GM12878 (cell line): Measurements from ENCODE around the gene KYAT1. TPM values are rescaled to one million over a fixed set of nuclear protein-coding genes. Genes with fewer than 3 reads are reported as not detected.

ENCODE experiments used
- MYC ChIP-seq: IDR thresholded peaks from 2 replicates; pipeline ENCODE4 v1.6.1; 2011; ENCODE audit warnings: mild to moderate bottlenecking, low read length, moderate library complexity, inconsistent platforms; ENCODE audit not compliant: insufficient read depth, insufficient replicate concordance, insufficient read length, severe bottlenecking
- RCOR1 ChIP-seq: conservative IDR thresholded peaks from 2 replicates; pipeline ENCODE4 v1.6.1; 2012; ENCODE audit warnings: low read depth, low read length, improper control_type of control experiment
- SMAD1 ChIP-seq: fragments of 450-650 bp; IDR thresholded peaks from 2 replicates; pipeline ENCODE4 v1.6.1; 2018; ENCODE audit warnings: mild to moderate bottlenecking, low read depth; ENCODE audit not compliant: partially characterized antibody
- polyA plus RNA-seq, 11 experiments: library from polyadenylated mRNA; depleted of rRNA in 4 of 11; unstranded in 6 of 11; stranded (reverse) in 5 of 11; fragments of >200 nt; fragmentation: Nextera tagmentation in 4 of 11; fragmentation: Illumina TruSeq in 1 of 11; extraction: Ambion mirVana in 4 of 11; extraction: Trizol in 1 of 11; gene quantifications; 1 replicate in 1 of 11; 2 replicates in 10 of 11; pipeline versions ENCODE4 v1.2.1 to v1.2.3, GENCODE V29; 2011 to 2016; ENCODE audit warnings: inconsistent platforms in 2 of 11, missing spikeins in 2 of 11, low read depth in 1 of 11
- total RNA-seq, 4 experiments: library from RNA; depleted of rRNA in 3 of 4; stranded (reverse); fragments of >200 nt in 3 of 4; fragmentation: Illumina TruSeq in 1 of 4; extraction: Trizol in 1 of 4; gene quantifications; 2 replicates each; pipeline versions ENCODE4 v1.2.1 to v1.2.3, GENCODE V29; 2013 to 2021
- TF ChIP-seq, protein P1 (sequence below): fragments of 450-650 bp; IDR thresholded peaks from 2 replicates; pipeline ENCODE4 v1.6.1; 2016; ENCODE audit warnings: mild to moderate bottlenecking, moderate library complexity, borderline replicate concordance

KYAT1 gene
- total and polyA plus RNA-seq, 10 of the 15 experiments (the other 5 are each of a cell fraction or from before 2014, with no cell fraction given): 5.8 to 15.7 (median 11.4) TPM

DNA sequence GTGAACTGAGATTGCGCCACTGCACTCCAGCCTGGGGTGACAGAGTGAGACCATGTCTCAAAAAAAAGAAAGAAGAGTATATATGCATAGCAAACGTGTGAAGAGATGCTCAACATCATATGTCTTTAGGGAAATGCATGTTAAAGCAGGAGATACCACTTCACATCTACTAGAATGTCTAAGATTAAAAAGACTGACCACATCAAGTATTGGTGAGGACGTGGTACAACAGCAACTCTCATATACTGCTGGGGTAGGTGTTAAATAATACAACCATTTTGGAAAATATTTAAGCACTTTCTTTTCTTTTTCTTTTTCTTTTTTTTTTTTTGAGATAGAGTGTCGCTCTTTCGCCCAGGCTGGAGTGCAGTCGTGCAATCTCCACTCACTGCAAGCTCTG, 96.3 kb downstream of the KYAT1 start (continued):
- TF ChIP-seq MYC (no peak), RCOR1 (no peak), SMAD1 (no peak)
- TF ChIP-seq, protein P1, sequence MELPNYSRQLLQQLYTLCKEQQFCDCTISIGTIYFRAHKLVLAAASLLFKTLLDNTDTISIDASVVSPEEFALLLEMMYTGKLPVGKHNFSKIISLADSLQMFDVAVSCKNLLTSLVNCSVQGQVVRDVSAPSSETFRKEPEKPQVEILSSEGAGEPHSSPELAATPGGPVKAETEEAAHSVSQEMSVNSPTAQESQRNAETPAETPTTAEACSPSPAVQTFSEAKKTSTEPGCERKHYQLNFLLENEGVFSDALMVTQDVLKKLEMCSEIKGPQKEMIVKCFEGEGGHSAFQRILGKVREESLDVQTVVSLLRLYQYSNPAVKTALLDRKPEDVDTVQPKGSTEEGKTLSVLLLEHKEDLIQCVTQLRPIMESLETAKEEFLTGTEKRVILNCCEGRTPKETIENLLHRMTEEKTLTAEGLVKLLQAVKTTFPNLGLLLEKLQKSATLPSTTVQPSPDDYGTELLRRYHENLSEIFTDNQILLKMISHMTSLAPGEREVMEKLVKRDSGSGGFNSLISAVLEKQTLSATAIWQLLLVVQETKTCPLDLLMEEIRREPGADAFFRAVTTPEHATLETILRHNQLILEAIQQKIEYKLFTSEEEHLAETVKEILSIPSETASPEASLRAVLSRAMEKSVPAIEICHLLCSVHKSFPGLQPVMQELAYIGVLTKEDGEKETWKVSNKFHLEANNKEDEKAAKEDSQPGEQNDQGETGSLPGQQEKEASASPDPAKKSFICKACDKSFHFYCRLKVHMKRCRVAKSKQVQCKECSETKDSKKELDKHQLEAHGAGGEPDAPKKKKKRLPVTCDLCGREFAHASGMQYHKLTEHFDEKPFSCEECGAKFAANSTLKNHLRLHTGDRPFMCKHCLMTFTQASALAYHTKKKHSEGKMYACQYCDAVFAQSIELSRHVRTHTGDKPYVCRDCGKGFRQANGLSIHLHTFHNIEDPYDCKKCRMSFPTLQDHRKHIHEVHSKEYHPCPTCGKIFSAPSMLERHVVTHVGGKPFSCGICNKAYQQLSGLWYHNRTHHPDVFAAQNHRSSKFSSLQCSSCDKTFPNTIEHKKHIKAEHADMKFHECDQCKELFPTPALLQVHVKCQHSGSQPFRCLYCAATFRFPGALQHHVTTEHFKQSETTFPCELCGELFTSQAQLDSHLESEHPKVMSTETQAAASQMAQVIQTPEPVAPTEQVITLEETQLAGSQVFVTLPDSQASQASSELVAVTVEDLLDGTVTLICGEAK: no peak

Other genes with a start within 250 kb of the KYAT1 start
Only the 7 nearest of the 17 such genes appear.
- gene TBC1D13, start 94.7 kb downstream of the KYAT1 start, total RNA-seq (2014; rRNA removed): 9.2 and 10.8 TPM in 2 replicates
- gene TBC1D13, start 94.7 kb downstream of the KYAT1 start, total RNA-seq (2014; rRNA removed; fragmentation: Illumina TruSeq; extraction: Trizol): 6.3 and 7.1 TPM in 2 replicates
- 18.7 and 20.5 TPM in 2 replicates for gene TBC1D13, start 94.7 kb downstream of the KYAT1 start, total RNA-seq (2021)
- gene TBC1D13, start 94.7 kb downstream of the KYAT1 start, polyA plus RNA-seq (2011; rRNA removed): 9.5 and 21.2 TPM in 2 replicates
- gene TBC1D13, start 94.7 kb downstream of the KYAT1 start, polyA plus RNA-seq (2014; fragmentation: Illumina TruSeq; extraction: Trizol): 16.3 and 22.1 TPM in 2 replicates
- gene TBC1D13, start 94.7 kb downstream of the KYAT1 start, polyA plus RNA-seq (2014; fragmentation: Nextera tagmentation; extraction: Ambion mirVana): 1 to 10 TPM; 3.0 to 3.1 TPM
- 16.7 and 19.1 TPM in 2 replicates for gene TBC1D13, start 94.7 kb downstream of the KYAT1 start, polyA plus RNA-seq (2014; rRNA removed)
- 10 to 100 TPM; 22.2 to 23.1 TPM for gene TBC1D13, start 94.7 kb downstream of the KYAT1 start, polyA plus RNA-seq (2016; fragmentation: Nextera tagmentation; extraction: Ambion mirVana)
- 22.1 and 29.2 TPM in 2 replicates for gene ENDOG, start 63.5 kb downstream of the KYAT1 start, total RNA-seq (2014; rRNA removed)
- gene ENDOG, start 63.5 kb downstream of the KYAT1 start, total RNA-seq (2014; rRNA removed; fragmentation: Illumina TruSeq; extraction: Trizol): 4.8 and 5.8 TPM in 2 replicates
- 28.1 and 28.2 TPM in 2 replicates for gene ENDOG, start 63.5 kb downstream of the KYAT1 start, total RNA-seq (2021)
- 6.6 and 12.2 TPM in 2 replicates for gene ENDOG, start 63.5 kb downstream of the KYAT1 start, polyA plus RNA-seq (2011; rRNA removed)
- gene ENDOG, start 63.5 kb downstream of the KYAT1 start, polyA plus RNA-seq (2014; fragmentation: Illumina TruSeq; extraction: Trizol): 1.0 and 3.2 TPM in 2 replicates
- gene ENDOG, start 63.5 kb downstream of the KYAT1 start, polyA plus RNA-seq (2014; fragmentation: Nextera tagmentation; extraction: Ambion mirVana): 1 to 10 TPM in 1 of 2 experiments, under 1 TPM in 1; 0.84 to 1.8 TPM
- gene ENDOG, start 63.5 kb downstream of the KYAT1 start, polyA plus RNA-seq (2014; rRNA removed): 24.9 and 31.4 TPM in 2 replicates
- 10 to 100 TPM in 1 of 2 experiments, under 1 TPM in 1; 0.92 to 19.3 TPM for gene ENDOG, start 63.5 kb downstream of the KYAT1 start, polyA plus RNA-seq (2016; fragmentation: Nextera tagmentation; extraction: Ambion mirVana)
- gene SPOUT1, start 52.2 kb downstream of the KYAT1 start, total RNA-seq (2014; rRNA removed): 40.5 and 49.2 TPM in 2 replicates
- gene SPOUT1, start 52.2 kb downstream of the KYAT1 start, total RNA-seq (2014; rRNA removed; fragmentation: Illumina TruSeq; extraction: Trizol): 14.3 and 17.3 TPM in 2 replicates
- gene SPOUT1, start 52.2 kb downstream of the KYAT1 start, total RNA-seq (2021): 75.0 and 77.8 TPM in 2 replicates
- gene SPOUT1, start 52.2 kb downstream of the KYAT1 start, polyA plus RNA-seq (2011; rRNA removed): 21.7 and 48.0 TPM in 2 replicates
- gene SPOUT1, start 52.2 kb downstream of the KYAT1 start, polyA plus RNA-seq (2014; fragmentation: Illumina TruSeq; extraction: Trizol): 5.0 and 22.6 TPM in 2 replicates
- gene SPOUT1, start 52.2 kb downstream of the KYAT1 start, polyA plus RNA-seq (2014; fragmentation: Nextera tagmentation; extraction: Ambion mirVana): 10 to 100 TPM in 1 of 2 experiments, 1 to 10 TPM in 1; 5.7 to 16.4 TPM
- 40.7 and 49.1 TPM in 2 replicates for gene SPOUT1, start 52.2 kb downstream of the KYAT1 start, polyA plus RNA-seq (2014; rRNA removed)
- 10 to 100 TPM; 85.2 to 95.0 TPM for gene SPOUT1, start 52.2 kb downstream of the KYAT1 start, polyA plus RNA-seq (2016; fragmentation: Nextera tagmentation; extraction: Ambion mirVana)
- 9.1 and 13.4 TPM in 2 replicates for gene LRRC8A, start 183 bp upstream of the KYAT1 start, total RNA-seq (2014; rRNA removed)
- 5.9 and 6.9 TPM in 2 replicates for gene LRRC8A, start 183 bp upstream of the KYAT1 start, total RNA-seq (2014; rRNA removed; fragmentation: Illumina TruSeq; extraction: Trizol)
- gene LRRC8A, start 183 bp upstream of the KYAT1 start, total RNA-seq (2021): 15.7 and 15.9 TPM in 2 replicates
- gene LRRC8A, start 183 bp upstream of the KYAT1 start, polyA plus RNA-seq (2011; rRNA removed): 3.7 and 8.9 TPM in 2 replicates
- 3.5 and 7.6 TPM in 2 replicates for gene LRRC8A, start 183 bp upstream of the KYAT1 start, polyA plus RNA-seq (2014; fragmentation: Illumina TruSeq; extraction: Trizol)
- 1 to 10 TPM; 1.6 to 2.3 TPM for gene LRRC8A, start 183 bp upstream of the KYAT1 start, polyA plus RNA-seq (2014; fragmentation: Nextera tagmentation; extraction: Ambion mirVana)
- gene LRRC8A, start 183 bp upstream of the KYAT1 start, polyA plus RNA-seq (2014; rRNA removed): 10.5 and 12.6 TPM in 2 replicates
- 10 to 100 TPM; 15.1 to 15.6 TPM for gene LRRC8A, start 183 bp upstream of the KYAT1 start, polyA plus RNA-seq (2016; fragmentation: Nextera tagmentation; extraction: Ambion mirVana)
- gene PHYHD1, start 39.0 kb upstream of the KYAT1 start, total RNA-seq (2014; rRNA removed): 0.17 TPM in 1 of 2 replicates, not detected in the other
- gene PHYHD1, start 39.0 kb upstream of the KYAT1 start, total RNA-seq (2014; rRNA removed; fragmentation: Illumina TruSeq; extraction: Trizol): not detected in 2 replicates
- gene PHYHD1, start 39.0 kb upstream of the KYAT1 start, total RNA-seq (2021): not detected in 2 replicates
- not detected in 2 replicates for gene PHYHD1, start 39.0 kb upstream of the KYAT1 start, polyA plus RNA-seq (2011; rRNA removed)
- not detected in 2 replicates for gene PHYHD1, start 39.0 kb upstream of the KYAT1 start, polyA plus RNA-seq (2014; fragmentation: Illumina TruSeq; extraction: Trizol)
- under 1 TPM in 1 of 2 experiments, not detected in 1; 0.09 TPM for gene PHYHD1, start 39.0 kb upstream of the KYAT1 start, polyA plus RNA-seq (2014; fragmentation: Nextera tagmentation; extraction: Ambion mirVana)
- gene PHYHD1, start 39.0 kb upstream of the KYAT1 start, polyA plus RNA-seq (2014; rRNA removed): not detected in 2 replicates
- not detected for gene PHYHD1, start 39.0 kb upstream of the KYAT1 start, polyA plus RNA-seq (2016; fragmentation: Nextera tagmentation; extraction: Ambion mirVana)
- gene DOLK, start 65.7 kb upstream of the KYAT1 start, total RNA-seq (2014; rRNA removed): 15.7 and 16.9 TPM in 2 replicates
- gene DOLK, start 65.7 kb upstream of the KYAT1 start, total RNA-seq (2014; rRNA removed; fragmentation: Illumina TruSeq; extraction: Trizol): 6.8 and 7.1 TPM in 2 replicates
- gene DOLK, start 65.7 kb upstream of the KYAT1 start, total RNA-seq (2021): 9.3 and 10.9 TPM in 2 replicates
- 3.5 and 6.4 TPM in 2 replicates for gene DOLK, start 65.7 kb upstream of the KYAT1 start, polyA plus RNA-seq (2011; rRNA removed)
- 8.4 and 9.0 TPM in 2 replicates for gene DOLK, start 65.7 kb upstream of the KYAT1 start, polyA plus RNA-seq (2014; fragmentation: Illumina TruSeq; extraction: Trizol)
- 1 to 10 TPM; 1.9 to 3.2 TPM for gene DOLK, start 65.7 kb upstream of the KYAT1 start, polyA plus RNA-seq (2014; fragmentation: Nextera tagmentation; extraction: Ambion mirVana)
- gene DOLK, start 65.7 kb upstream of the KYAT1 start, polyA plus RNA-seq (2014; rRNA removed): 9.3 and 10.4 TPM in 2 replicates
- gene DOLK, start 65.7 kb upstream of the KYAT1 start, polyA plus RNA-seq (2016; fragmentation: Nextera tagmentation; extraction: Ambion mirVana): 10 to 100 TPM; 17.8 to 18.2 TPM
- 43.9 and 48.1 TPM in 2 replicates for gene NUP188, start 65.7 kb upstream of the KYAT1 start, total RNA-seq (2014; rRNA removed)
- 32.4 and 34.0 TPM in 2 replicates for gene NUP188, start 65.7 kb upstream of the KYAT1 start, total RNA-seq (2014; rRNA removed; fragmentation: Illumina TruSeq; extraction: Trizol)
- 61.3 and 71.5 TPM in 2 replicates for gene NUP188, start 65.7 kb upstream of the KYAT1 start, total RNA-seq (2021)
- 32.1 and 52.3 TPM in 2 replicates for gene NUP188, start 65.7 kb upstream of the KYAT1 start, polyA plus RNA-seq (2011; rRNA removed)
- gene NUP188, start 65.7 kb upstream of the KYAT1 start, polyA plus RNA-seq (2014; fragmentation: Illumina TruSeq; extraction: Trizol): 41.0 and 47.3 TPM in 2 replicates
- gene NUP188, start 65.7 kb upstream of the KYAT1 start, polyA plus RNA-seq (2014; fragmentation: Nextera tagmentation; extraction: Ambion mirVana): 1 to 10 TPM; 1.4 to 3.5 TPM
- 49.6 and 51.2 TPM in 2 replicates for gene NUP188, start 65.7 kb upstream of the KYAT1 start, polyA plus RNA-seq (2014; rRNA removed)
- 10 to 100 TPM; 72.9 to 73.7 TPM for gene NUP188, start 65.7 kb upstream of the KYAT1 start, polyA plus RNA-seq (2016; fragmentation: Nextera tagmentation; extraction: Ambion mirVana)